HepG2 (cell line): ENCODE results near the gene SPON1. TPM values are rescaled to one million over a fixed set of nuclear protein-coding genes. Genes with fewer than 3 reads are reported as not detected.

Source experiments
- ATAC-seq: fragments of 200-7000 bp; cut with Tn5 transposase; 3 replicates; pipeline ENCODE4 v1.9.1; 2020; ENCODE audit warnings: mild to moderate bottlenecking, moderate library complexity
- BruUV-seq: library from RNA; stranded (reverse); fragments of 400-500 nt; replicated peaks from 2 replicates; lab custom pipeline; 2021; lab: Mats Ljungman, UMichigan
- CTCF ChIA-PET: fragments of 300-600 bp; formaldehyde crosslinking; extraction: SDS; loops from one replicate; lab custom pipeline; 2021; ENCODE audit warnings: low total read pairs, inconsistent platforms, low intra/inter-chr PET ratio; lab: Yijun Ruan, JAX
- POLR2A ChIA-PET: fragments of 350-600 bp; sonication (Branson Sonifier 250); formaldehyde crosslinking; loops from one replicate; lab custom pipeline; 2020; ENCODE audit warnings: antibody characterized with exemption, inconsistent platforms; lab: Yijun Ruan, JAX
- DNase-seq: peaks from one replicate; pipeline ENCODE4 v3.0.0-alpha.2; 2015; ENCODE audit warnings: low spot score
- FAIRE-seq: peaks from 3 replicates; lab custom pipeline; 2011; peaks lifted over from hg19 to GRCh38; lab: Jason Lieb, UNC
- H2AFZ ChIP-seq: one replicate; pipeline ENCODE4 v1.6.1; 2011; ENCODE audit warnings: low read length, inconsistent platforms
- H3K27ac ChIP-seq: fragments of 300-600 bp; 3 replicates; pipeline ENCODE4 v1.8.0; 2011; ENCODE audit warnings: mixed run types, mild to moderate bottlenecking, mixed read lengths, low read length, inconsistent platforms; ENCODE audit not compliant: insufficient read depth; ENCODE audit errors: extremely low read length
- H3K27me3 ChIP-seq, 2 experiments: fragments of 200-600 bp in 1 of 2; 2 replicates in 1 of 2; 3 replicates in 1 of 2; pipeline versions ENCODE4 v1.6.0 to v1.8.0; 2011; ENCODE audit warnings: low read length in 2 of 2, mild to moderate bottlenecking in 2 of 2, moderate library complexity in 2 of 2, inconsistent platforms in 1 of 2; ENCODE audit not compliant: insufficient read depth in 2 of 2, control insufficient read depth in 1 of 2
- H3K36me3 ChIP-seq, 2 experiments: fragments of 200-600 bp in 1 of 2; replicated peaks in 1 of 2; 2 replicates in 1 of 2; 3 replicates in 1 of 2; pipeline versions ENCODE4 v1.5.1 to v1.8.0; 2011; ENCODE audit warnings: low read length in 2 of 2, inconsistent platforms in 1 of 2; ENCODE audit not compliant: insufficient read depth in 2 of 2, control insufficient read depth in 1 of 2
- H3K4me1 ChIP-seq: 2 replicates; pipeline ENCODE4 v1.5.1; 2012; ENCODE audit warnings: low read length, inconsistent platforms; ENCODE audit not compliant: insufficient read depth
- H3K4me2 ChIP-seq: 2 replicates; pipeline ENCODE4 v1.6.0; 2011; ENCODE audit warnings: low read depth, low read length, inconsistent platforms
- H3K4me3 ChIP-seq, 3 experiments: fragments of 200-600 bp in 1 of 3; sonication (generic), shearing (Covaris generic) in 1 of 3; replicated peaks in 1 of 3; 2 replicates each; pipeline ENCODE4 v1.5.1; 2011 to 2016; ENCODE audit warnings: low read length in 3 of 3, inconsistent platforms in 2 of 3, low read depth in 2 of 3, mild to moderate bottlenecking in 2 of 3, control low read depth in 1 of 3, mixed read lengths in 1 of 3; ENCODE audit not compliant: insufficient read depth in 1 of 3
- H3K79me2 ChIP-seq: one replicate; pipeline ENCODE4 v1.6.1; 2011; ENCODE audit warnings: low read length, inconsistent platforms; ENCODE audit not compliant: insufficient read depth
- H3K9ac ChIP-seq: 2 replicates; pipeline ENCODE4 v1.6.0; 2011; ENCODE audit warnings: mild to moderate bottlenecking, low read depth, low read length, inconsistent platforms; ENCODE audit not compliant: insufficient read depth
- H3K9me3 ChIP-seq: 2 replicates; pipeline ENCODE4 v1.5.1; 2012; ENCODE audit warnings: mild to moderate bottlenecking, low read length
- H4K20me1 ChIP-seq: 2 replicates; pipeline ENCODE4 v1.6.0; 2011; ENCODE audit warnings: inconsistent platforms, mild to moderate bottlenecking, low read length, moderate library complexity; ENCODE audit not compliant: insufficient read depth
- ARNTL ChIP-seq: sonication (generic); formaldehyde crosslinking; IDR thresholded peaks from 2 replicates; pipeline ENCODE4 v1.4.0; 2020; ENCODE audit warnings: mild to moderate bottlenecking, missing genetic modification reagents
- KMT2B ChIP-seq: IDR thresholded peaks from 2 replicates; pipeline ENCODE4 v1.6.1; 2016; ENCODE audit warnings: missing genetic modification reagents, missing compliant biosample characterization
- PCBP1 ChIP-seq: fragments of 200-400 bp; formaldehyde crosslinking; IDR thresholded peaks from 2 replicates; pipeline ENCODE4 v1.6.1; 2017; ENCODE audit warnings: mild to moderate bottlenecking, low read depth, low read length, borderline replicate concordance
- SPEN ChIP-seq: sonication (generic); formaldehyde crosslinking; IDR thresholded peaks from 2 replicates; pipeline ENCODE4 v1.5.1; 2020; ENCODE audit warnings: low read depth, mild to moderate bottlenecking, missing genetic modification reagents
- ZNF143 ChIP-seq: sonication (generic); formaldehyde crosslinking; IDR thresholded peaks from 2 replicates; pipeline ENCODE4 v1.4.0; 2020; ENCODE audit warnings: missing genetic modification reagents
- ZNF282 ChIP-seq: fragments of 450-650 bp; IDR thresholded peaks from 2 replicates; pipeline ENCODE4 v1.6.1; 2018; ENCODE audit not compliant: partially characterized antibody
- ZNF607 ChIP-seq: sonication (generic); formaldehyde crosslinking; IDR thresholded peaks from 2 replicates; pipeline ENCODE4 v1.5.1; 2020; ENCODE audit warnings: missing genetic modification reagents, mild to moderate bottlenecking, borderline replicate concordance
- ZNF775 ChIP-seq: sonication (generic); formaldehyde crosslinking; IDR thresholded peaks from 2 replicates; pipeline ENCODE4 v1.4.0; 2020; ENCODE audit warnings: missing genetic modification reagents, mild to moderate bottlenecking, moderate library complexity, borderline replicate concordance
- WGBS: methylation state at CpG from one replicate; pipeline ENCODE4 v1.1.6; 2017; ENCODE audit warnings: low lambda C conversion rate; 5-methylcytosine and 5-hydroxymethylcytosine counted together
- in situ Hi-C: cut with HindIII; loops from 2 replicates; pipeline ENCODE4 v1.10.0; 2017; ENCODE audit warnings: low pct_unique_long_range_greater_than_20kb; ENCODE audit not compliant: extremely low pct_ligation_motif_present
- intact Hi-C: fragments of 100-400 bp; cut with micrococcal nuclease; formaldehyde crosslinking; loops from one replicate; pipeline ENCODE4 v1.10.0; 2022; ENCODE audit not compliant: unreplicated experiment
- polyA plus RNA-seq, 8 experiments: library from polyadenylated mRNA; depleted of rRNA in 3 of 8; stranded (reverse) in 7 of 8; unstranded in 1 of 8; fragments of >200 nt; fragmentation: Illumina TruSeq in 4 of 8; extraction: Trizol in 4 of 8; gene quantifications; 2 replicates each; pipeline versions ENCODE4 v1.2.1 to v1.2.3, GENCODE V29; 2011 to 2016; ENCODE audit warnings: low read depth in 4 of 8, missing spikeins in 1 of 8, mixed read lengths in 1 of 8; ENCODE audit not compliant: insufficient read depth in 1 of 8
- total RNA-seq, 5 experiments: library from RNA; depleted of rRNA; stranded (reverse); fragments of >200 nt; fragmentation: Illumina TruSeq; extraction: Trizol; gene quantifications; 2 replicates each; pipeline ENCODE4 v1.2.3, GENCODE V29; 2016; ENCODE audit warnings: low read depth in 1 of 5
- TF ChIP-seq, protein P1 (sequence below): sonication (generic); formaldehyde crosslinking; IDR thresholded peaks from 2 replicates; pipeline ENCODE4 v1.5.0; 2020; ENCODE audit warnings: missing genetic modification reagents

Gene SPON1
- total and polyA plus RNA-seq, 2 of the 13 experiments (the other 11 are each of a cell fraction or from before 2014, with no cell fraction given): not detected

DNA sequence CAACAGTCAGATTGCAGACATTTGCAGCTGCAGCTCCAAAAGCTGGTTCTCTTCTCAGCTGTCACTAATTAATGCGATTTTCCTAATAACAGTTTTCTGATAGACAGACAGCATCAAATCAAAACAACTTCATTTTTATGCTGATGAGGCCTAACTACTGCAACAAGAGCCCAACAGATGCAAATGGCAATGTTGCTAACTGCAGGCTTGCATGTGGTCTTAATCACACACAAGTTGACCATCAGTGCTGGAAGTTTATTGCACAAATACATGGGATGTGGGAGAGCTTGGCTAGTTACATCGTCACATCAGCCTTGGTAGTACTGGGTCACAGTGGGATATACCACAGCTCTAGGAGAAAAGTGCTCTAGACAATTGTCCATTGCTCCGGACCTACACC lies 99.2 kb downstream of the SPON1 start:
- H2AFZ ChIP-seq: no peak overlapping the region
- H3K9ac ChIP-seq: no peak overlapping the region
- intact Hi-C loops (no loop called here), in situ Hi-C loops (no loop called here)
- no TSS peak for BruUV-seq
- H3K27ac ChIP-seq: no peak overlapping the region
- H3K79me2 ChIP-seq: no peaks in the 10 kb centered on the region
- no peaks in the 10 kb centered on the region for H3K4me1 ChIP-seq
- 0% methylated on average over 2 of the region's 3 CpGs for WGBS
- no peak for FAIRE-seq
- H3K4me3 ChIP-seq: no peak overlapping the region
- ATAC-seq: no peak
- no peaks in the 10 kb centered on the region for H3K9me3 ChIP-seq
- no peaks in the 10 kb centered on the region for H4K20me1 ChIP-seq
- POLR2A ChIA-PET: no interaction called here
- CTCF ChIA-PET: no interaction called here
- H3K36me3 ChIP-seq: no peaks in the 10 kb centered on the region
- no peaks in the 10 kb centered on the region; a peak in 1 of 5 replicates for H3K27me3 ChIP-seq
- H3K4me2 ChIP-seq: no peak overlapping the region
- DNase-seq: no peak
- TF ChIP-seq ZNF143 (CRISPR knock-in tag) (no peak), KMT2B (CRISPR knock-in tag) (no peak), ARNTL (CRISPR knock-in tag) (no peak), SPEN (CRISPR knock-in tag) (no peak)
- TF ChIP-seq, protein P1, sequence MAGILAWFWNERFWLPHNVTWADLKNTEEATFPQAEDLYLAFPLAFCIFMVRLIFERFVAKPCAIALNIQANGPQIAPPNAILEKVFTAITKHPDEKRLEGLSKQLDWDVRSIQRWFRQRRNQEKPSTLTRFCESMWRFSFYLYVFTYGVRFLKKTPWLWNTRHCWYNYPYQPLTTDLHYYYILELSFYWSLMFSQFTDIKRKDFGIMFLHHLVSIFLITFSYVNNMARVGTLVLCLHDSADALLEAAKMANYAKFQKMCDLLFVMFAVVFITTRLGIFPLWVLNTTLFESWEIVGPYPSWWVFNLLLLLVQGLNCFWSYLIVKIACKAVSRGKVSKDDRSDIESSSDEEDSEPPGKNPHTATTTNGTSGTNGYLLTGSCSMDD (CRISPR knock-in tag): no peak

DNA sequence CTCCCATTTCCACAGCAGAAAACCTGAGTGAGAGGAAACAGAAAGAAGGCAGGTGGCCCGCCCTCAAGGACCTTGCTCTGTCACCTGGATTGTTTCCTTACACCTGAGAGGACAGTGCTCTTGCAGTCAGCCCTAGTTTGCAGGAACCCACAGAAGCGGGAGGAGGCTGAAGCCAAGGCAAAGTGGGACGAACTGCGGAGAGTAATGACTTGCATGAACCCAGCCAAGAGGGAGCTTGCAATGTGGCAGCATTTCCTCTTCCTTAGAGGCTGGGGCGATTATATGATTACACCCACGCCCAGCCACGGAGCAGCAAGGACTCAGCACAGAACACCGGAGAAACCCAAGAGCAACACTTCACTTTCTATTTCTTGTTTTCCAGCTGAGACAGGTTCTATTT lies 102.6 kb downstream of the SPON1 start:
- Histone ChIP-seq H3K4me1 (no peaks in the 10 kb centered on the region), H3K36me3 (no peaks in the 10 kb centered on the region), H3K27ac (no peak overlapping the region), H3K4me2 (no peak overlapping the region), H2AFZ (no peak overlapping the region), H4K20me1 (no peaks in the 10 kb centered on the region), H3K27me3 (no peaks in the 10 kb centered on the region; a peak in 1 of 5 replicates), H3K9ac (no peak overlapping the region), H3K79me2 (no peaks in the 10 kb centered on the region), H3K4me3 (no peak overlapping the region), H3K9me3 (no peaks in the 10 kb centered on the region)
- BruUV-seq: no TSS peak
- in situ Hi-C loops (no loop called here), intact Hi-C loops (no loop called here)
- no peak for ATAC-seq
- CTCF ChIA-PET: no interaction called here
- 6% methylated on average over 8 of the region's 8 CpGs for WGBS
- POLR2A ChIA-PET: no interaction called here
- no peak for FAIRE-seq
- TF ChIP-seq PCBP1 (no peak), ZNF775 (CRISPR knock-in tag) (no peak), ZNF607 (no peak), ZNF282 (no peak)
- DNase-seq: no peak
